HG02798 (cell line): ENCODE data around the gene MAP4K4.
A peak's percentile ranks its signal among the peaks of the same experiment; 100 is the strongest.

ENCODE experiments used
- ATAC-seq: cut with Tn5 transposase; IDR thresholded peaks from one replicate; pipeline ENCODE4 v1.9.1; 2021; ENCODE audit warnings: mild to moderate bottlenecking; ENCODE audit not compliant: unreplicated experiment, poor library complexity

MAP4K4 gene

DNA sequence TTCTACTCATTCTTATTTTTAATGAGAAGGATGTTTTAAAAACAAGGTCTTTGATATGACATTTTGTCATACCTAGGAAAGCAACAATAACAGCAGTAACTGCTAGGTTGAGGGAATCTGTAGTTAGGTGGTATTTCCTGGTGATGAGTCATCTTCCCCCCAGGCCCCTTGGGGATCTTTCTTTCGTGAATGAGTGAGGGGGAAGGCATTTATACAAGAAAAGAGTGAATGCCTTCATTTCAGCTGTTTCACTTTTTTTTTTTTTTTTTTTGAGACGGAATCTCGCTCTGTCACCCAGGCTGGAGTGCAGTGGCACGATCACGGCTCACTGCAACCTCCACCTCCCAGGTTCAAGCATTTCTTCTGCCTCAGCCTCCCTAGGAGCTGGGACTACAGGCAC lies 108.6 kb downstream of the MAP4K4 start:
- ATAC-seq: no peak

GRCh38 chr2:101806701-101807100 lies 109.2 kb downstream of the MAP4K4 start:
- no peak for ATAC-seq

- ATAC-seq: no peak
Observed at GRCh38 chr2:101807242-101807641, 109.7 kb downstream of the MAP4K4 start.

DNA sequence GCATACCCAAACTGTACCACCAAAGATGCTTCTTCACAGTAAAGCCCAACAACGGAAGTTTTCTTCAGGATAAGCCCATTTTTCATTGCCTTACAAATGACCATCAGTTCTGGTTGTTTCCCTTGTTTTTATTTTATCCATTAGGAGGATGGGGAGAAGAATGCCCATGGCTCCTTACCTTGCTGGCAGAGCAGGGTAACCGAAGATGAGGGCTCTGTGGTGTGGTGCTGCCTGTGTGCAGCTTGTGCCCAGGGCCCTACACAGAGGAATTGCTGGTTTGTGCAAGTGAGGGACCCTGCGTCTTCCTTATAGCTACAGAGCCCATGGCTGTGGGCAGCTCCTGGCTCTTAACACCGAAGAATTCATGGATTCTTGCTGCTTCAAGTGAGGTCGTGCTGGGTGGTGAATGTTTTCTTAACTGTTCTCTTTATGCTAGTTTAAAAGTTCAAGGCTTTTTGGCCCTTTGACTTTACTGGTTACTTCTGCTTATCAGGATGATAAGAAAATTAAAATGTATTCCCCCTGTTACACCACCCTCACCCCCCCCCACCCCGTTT lies 110.6 kb downstream of the MAP4K4 start:
- no peak for ATAC-seq

- no peak for ATAC-seq
Observed at GRCh38 chr2:101809698-101810097, 112.2 kb downstream of the MAP4K4 start.

GRCh38 chr2:101811226-101812015 lies 113.9 kb downstream of the MAP4K4 start:
- ATAC-seq: no peak

- ATAC-seq: no peak
Observed at GRCh38 chr2:101812226-101812625, 114.7 kb downstream of the MAP4K4 start.

- ATAC-seq: no peak
Observed at GRCh38 chr2:101814752-101815151, 117.2 kb downstream of the MAP4K4 start.

DNA sequence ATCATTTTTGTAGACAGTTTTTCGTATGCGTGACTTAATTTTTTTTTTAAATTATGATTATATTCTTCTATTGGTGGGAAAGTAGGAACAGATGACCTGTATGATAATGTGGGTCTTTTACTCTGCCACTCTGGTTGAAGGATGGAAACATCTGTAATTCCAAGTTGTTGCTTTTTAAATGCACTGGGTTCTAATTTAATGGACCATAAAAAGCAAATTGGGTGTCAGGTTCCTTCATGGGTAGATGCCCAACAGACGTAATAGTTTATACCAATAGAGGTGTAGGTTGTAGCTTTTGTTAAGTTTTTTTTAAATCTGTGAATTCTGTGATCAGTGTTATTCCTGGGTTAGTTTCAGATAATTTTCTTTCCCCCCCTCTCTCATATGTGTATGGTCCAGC lies 117.6 kb downstream of the MAP4K4 start:
- ATAC-seq: no peak

DNA sequence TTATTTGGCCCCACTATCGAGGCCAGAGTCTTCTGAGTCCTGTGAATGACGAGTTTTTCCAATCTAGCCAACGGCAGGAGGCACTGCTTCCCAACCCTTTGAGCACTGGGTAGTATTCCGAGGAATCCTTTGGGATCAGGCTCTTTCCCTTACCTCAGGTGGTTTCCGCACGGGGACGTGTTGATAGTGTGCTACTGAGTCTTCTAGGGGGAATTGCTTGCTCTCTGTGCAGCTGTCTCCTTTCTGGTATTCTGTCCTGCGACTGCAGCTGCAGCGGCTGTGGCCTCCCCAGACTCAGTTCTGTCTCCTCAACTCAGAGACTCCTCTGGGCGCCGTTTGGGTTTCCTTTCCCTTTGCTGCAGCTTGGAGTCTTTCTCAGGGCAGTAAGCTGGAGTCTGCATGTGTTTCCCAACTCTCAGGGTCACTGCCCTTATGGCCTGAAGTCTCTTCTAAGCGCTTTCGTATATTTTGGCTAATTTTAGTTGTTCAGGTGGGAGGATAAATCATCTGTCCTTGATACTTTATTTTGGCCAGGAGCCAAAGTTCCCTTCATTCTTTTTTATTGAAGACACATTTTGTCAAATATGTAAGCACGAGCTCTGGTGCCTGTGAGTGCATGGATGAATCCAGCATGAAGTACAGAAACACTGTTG lies 118.4 kb downstream of the MAP4K4 start:
- no peak for ATAC-seq

GRCh38 chr2:101816598-101816997 lies 119.1 kb downstream of the MAP4K4 start:
- no peak for ATAC-seq

- ATAC-seq: no peak
Observed at GRCh38 chr2:101817481-101817880, 120.0 kb downstream of the MAP4K4 start.

- no peak for ATAC-seq
Observed at GRCh38 chr2:101818531-101819451, 121.3 kb downstream of the MAP4K4 start.

- ATAC-seq: no peak
Observed at GRCh38 chr2:101820519-101820918, 123.0 kb downstream of the MAP4K4 start.

DNA sequence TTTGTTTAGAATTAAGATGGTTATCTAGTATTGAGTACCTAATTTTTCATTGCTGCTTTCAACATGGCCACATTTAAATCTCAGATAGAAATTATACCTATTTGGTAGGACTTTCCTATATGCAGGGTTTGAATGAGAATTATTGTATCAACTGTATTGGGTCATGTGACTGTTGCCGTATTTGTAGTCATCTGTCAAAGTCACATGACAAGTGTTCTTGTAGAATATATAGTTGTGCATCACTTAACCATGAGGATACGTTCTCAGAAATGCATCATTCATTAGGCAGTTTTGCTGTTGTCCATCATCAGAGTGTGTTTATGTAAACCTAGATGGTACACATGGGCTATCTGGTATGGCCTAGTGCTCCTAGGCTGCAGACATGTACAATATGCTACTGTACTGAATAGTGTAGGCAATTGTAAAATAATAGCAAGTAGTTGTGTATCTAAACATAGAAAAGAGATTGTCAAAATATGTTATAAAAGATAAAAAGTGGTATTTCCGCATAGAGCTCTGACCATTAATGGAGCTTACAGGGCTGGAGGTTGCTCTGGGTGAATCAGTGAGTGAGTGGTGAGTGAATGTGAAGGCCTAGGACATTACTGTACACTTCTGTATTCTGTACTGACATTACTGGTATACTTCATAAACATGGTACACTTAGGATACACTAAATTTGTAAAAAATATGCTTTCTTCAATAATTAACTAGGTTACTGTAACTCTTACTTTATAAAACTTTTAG lies 123.7 kb downstream of the MAP4K4 start:
- no peak for ATAC-seq

DNA sequence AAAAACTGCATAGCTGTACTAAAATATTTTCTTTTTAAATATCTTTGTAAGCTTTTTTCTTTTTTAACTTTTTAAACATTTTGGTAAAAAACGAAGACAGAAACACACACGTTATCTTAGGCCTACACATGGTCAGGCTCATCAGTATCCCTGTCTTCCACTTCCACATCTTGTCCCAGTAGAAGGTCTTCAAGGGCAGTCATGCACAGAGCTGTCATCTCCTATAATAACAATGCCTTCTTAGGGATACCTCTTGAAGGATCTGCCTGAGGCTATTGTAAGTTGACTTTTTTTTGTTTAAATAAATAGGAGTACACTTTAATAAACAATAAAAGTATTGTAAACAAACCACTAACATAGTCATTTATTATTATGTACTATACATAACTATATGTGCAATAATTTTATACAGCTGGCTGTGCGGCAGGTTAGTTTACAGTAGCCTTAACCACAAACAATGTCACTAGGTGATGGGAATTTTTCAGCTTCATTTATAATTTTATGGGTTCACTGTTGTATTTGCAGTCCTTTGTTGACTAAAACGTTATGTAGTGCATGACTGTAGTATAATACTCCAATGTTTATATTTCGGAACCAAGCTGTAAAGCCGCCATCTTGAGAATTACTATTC lies 124.4 kb downstream of the MAP4K4 start:
- ATAC-seq: no peak

DNA sequence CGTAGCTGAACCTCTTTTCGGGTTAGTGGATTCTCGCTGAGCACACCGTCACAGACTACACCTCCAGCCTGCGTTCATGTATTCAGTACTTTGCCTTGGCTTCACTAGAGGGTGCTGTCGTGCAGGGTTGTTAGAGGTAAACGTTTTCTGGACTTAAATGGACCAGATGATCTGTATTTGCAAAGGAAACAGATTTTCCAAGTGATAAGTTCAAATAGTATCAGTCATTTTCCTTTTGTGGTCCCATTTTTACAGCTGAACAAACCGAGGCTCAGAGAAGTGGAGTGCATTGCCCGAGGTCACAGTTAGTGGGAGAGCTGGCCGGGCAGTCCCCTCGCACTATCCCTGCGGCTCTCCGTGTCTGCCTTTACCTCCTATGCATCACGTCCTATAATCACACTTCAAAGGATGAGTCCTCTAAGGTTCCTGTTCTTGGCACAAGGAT lies 125.9 kb downstream of the MAP4K4 start:
- peak; percentile 81 for ATAC-seq

DNA sequence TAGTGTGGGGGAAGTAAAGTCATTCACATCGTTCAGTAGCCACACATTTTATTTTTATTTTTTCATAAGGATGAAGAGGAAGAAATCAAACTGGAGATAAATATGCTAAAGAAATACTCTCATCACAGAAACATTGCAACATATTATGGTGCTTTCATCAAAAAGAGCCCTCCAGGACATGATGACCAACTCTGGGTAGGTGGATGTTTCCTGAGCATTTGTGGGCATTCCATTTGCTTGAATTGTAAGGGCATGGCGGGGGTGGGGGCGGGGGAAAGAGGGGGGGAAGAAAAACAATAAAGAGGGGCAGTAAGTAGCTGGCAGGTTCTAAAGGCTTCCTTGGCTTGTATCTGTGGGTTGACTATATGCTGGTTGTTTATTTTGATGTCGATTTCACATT lies 126.4 kb downstream of the MAP4K4 start:
- ATAC-seq: no peak

DNA sequence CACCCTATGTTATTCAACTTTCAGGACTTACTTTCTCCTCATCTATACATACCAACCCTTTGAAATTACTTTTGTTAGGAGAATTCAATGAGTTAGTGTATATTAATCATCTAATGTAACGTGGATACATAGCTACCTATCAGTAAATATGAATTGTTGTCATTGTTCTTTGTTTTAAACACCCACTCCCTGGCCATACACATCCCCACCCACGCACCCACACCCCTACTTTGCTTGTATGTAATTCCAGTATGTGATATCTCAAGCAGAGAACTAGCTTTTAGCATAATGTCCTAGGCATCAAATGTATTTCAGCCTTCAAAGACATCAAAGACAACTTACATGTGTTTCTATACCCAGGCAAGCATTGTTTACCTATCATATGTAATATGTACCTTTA lies 129.2 kb downstream of the MAP4K4 start:
- ATAC-seq: no peak
